Measurements from ENCODE around the gene ARID5A.
A peak's percentile ranks its signal among the peaks of the same experiment; 100 is the strongest.

ARID5A gene

GRCh38 chr2:96528700-96529375 lies 7.7 kb upstream of the ARID5A start:
- no peak for DNase-seq

GRCh38 chr2:96529376-96530143 lies 7.0 kb upstream of the ARID5A start:
- DNase-seq = no peak

- no peak for DNase-seq
Measured at GRCh38 chr2:96530144-96530430, 6.5 kb upstream of the ARID5A start.

GRCh38 chr2:96530474-96531357 lies 5.8 kb upstream of the ARID5A start:
- DNase-seq = no peak

GRCh38 chr2:96531366-96531765 lies 5.2 kb upstream of the ARID5A start:
- DNase-seq = no peak

- peak; percentile 47 to 69 for DNase-seq
Measured at GRCh38 chr2:96531872-96532505, 4.6 kb upstream of the ARID5A start.

- DNase-seq = no peak
Measured at GRCh38 chr2:96532641-96533291, 3.8 kb upstream of the ARID5A start.

- DNase-seq = peak in 1 of 2 experiments; percentile 23
Measured at GRCh38 chr2:96533292-96534073, 3.1 kb upstream of the ARID5A start.

- no peak for DNase-seq
Measured at GRCh38 chr2:96534141-96534540, 2.4 kb upstream of the ARID5A start.

GRCh38 chr2:96534701-96535181 lies 1.8 kb upstream of the ARID5A start:
- DNase-seq = peak; percentile 34 to 77

- DNase-seq = no peak
Measured at GRCh38 chr2:96535331-96535730, 1.2 kb upstream of the ARID5A start.

- DNase-seq = peak; percentile 14 to 48
Measured at GRCh38 chr2:96537066-96537733, 648 bp downstream of the ARID5A start.

- DNase-seq = no peak
Measured at GRCh38 chr2:96537734-96538486, 1.4 kb downstream of the ARID5A start.

- DNase-seq = no peak
Measured at GRCh38 chr2:96538487-96539214, 2.1 kb downstream of the ARID5A start.

GRCh38 chr2:96539215-96539920 lies 2.8 kb downstream of the ARID5A start:
- DNase-seq = no peak

GRCh38 chr2:96540136-96540535 lies 3.6 kb downstream of the ARID5A start:
- DNase-seq = no peak

- no peak for DNase-seq
Measured at GRCh38 chr2:96541398-96542152, 5.0 kb downstream of the ARID5A start.

- no peak for DNase-seq
Measured at GRCh38 chr2:96542357-96542977, 5.9 kb downstream of the ARID5A start.

Measured in NCI-H2081 (cell line).